Fibroblast of pulmonary artery (primary cell): ENCODE measurements around the gene NOXA1.
A peak's percentile ranks its signal among the peaks of the same experiment; 100 is the strongest.

Experiments
- DNase-seq: peaks from one replicate; pipeline ENCODE4 v3.0.0-alpha.2; 2010; ENCODE audit warnings: low read depth
- H3K4me3 ChIP-seq: replicated peaks from 2 replicates; pipeline ENCODE4 v1.5.1; 2011; ENCODE audit warnings: low read depth, mild to moderate bottlenecking, control low read depth, low read length, moderate library complexity
- TF ChIP-seq, protein P1 (sequence below): IDR thresholded peaks from 2 replicates; pipeline ENCODE4 v1.5.1; 2011; ENCODE audit warnings: mild to moderate bottlenecking, control low read depth, low read length, inconsistent platforms; ENCODE audit errors: missing control alignments

The NOXA1 gene

GRCh38 chr9:137435381-137435891, 12.2 kb downstream of the NOXA1 start:
- DNase-seq: no peak
- no peak overlapping the region for H3K4me3 ChIP-seq
- TF ChIP-seq, protein P1, sequence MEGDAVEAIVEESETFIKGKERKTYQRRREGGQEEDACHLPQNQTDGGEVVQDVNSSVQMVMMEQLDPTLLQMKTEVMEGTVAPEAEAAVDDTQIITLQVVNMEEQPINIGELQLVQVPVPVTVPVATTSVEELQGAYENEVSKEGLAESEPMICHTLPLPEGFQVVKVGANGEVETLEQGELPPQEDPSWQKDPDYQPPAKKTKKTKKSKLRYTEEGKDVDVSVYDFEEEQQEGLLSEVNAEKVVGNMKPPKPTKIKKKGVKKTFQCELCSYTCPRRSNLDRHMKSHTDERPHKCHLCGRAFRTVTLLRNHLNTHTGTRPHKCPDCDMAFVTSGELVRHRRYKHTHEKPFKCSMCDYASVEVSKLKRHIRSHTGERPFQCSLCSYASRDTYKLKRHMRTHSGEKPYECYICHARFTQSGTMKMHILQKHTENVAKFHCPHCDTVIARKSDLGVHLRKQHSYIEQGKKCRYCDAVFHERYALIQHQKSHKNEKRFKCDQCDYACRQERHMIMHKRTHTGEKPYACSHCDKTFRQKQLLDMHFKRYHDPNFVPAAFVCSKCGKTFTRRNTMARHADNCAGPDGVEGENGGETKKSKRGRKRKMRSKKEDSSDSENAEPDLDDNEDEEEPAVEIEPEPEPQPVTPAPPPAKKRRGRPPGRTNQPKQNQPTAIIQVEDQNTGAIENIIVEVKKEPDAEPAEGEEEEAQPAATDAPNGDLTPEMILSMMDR: no peak

DNA sequence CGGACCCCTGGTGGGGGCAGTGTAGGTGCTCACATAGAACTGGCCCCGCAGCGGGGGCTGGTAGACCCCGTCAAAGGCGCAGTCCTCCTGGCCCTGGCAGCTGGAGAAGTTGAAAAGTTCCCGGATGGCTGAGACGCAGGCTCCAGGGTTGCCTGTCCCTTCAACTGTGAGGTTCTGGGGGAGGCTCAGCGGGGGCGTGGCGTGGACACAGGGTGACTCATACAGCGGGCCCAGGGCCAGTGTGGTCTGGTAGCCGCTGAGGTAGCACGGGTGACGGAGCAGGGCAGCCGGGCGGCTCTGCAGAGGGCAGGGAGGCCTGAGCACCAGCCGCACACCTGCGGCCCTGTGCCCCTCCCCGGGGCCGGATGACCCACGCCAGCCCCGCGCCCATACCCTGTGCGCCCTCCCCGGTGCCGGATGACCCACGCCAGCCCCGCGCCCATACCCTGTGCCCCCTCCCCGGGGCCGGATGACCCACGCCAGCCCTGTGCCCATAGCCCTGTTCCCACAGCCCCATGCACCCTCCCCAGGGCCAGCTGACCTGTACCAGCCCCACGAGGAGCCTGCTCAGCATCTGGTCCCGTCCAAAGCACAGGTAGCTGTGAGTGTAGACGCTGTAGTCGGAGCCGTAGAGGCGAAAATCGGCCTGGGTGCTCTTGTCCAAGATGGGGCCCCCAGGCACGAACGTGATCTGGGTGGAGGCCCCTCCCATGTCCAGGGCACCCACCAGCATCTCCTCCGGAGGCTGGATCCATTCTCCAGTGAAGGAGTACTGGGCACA, 13.0 kb downstream of the NOXA1 start:
- no peak overlapping the region for H3K4me3 ChIP-seq
- TF ChIP-seq, protein P1: no peak
- peak; percentile 87 for DNase-seq

- no peak overlapping the region for H3K4me3 ChIP-seq
- TF ChIP-seq, protein P1: no peak
- no peak for DNase-seq
Measured at GRCh38 chr9:137436761-137437600, 13.8 kb downstream of the NOXA1 start.

- H3K4me3 ChIP-seq: no peak overlapping the region
- DNase-seq: no peak
- TF ChIP-seq, protein P1: no peak
Measured at GRCh38 chr9:137437691-137438590, 14.7 kb downstream of the NOXA1 start.

DNA sequence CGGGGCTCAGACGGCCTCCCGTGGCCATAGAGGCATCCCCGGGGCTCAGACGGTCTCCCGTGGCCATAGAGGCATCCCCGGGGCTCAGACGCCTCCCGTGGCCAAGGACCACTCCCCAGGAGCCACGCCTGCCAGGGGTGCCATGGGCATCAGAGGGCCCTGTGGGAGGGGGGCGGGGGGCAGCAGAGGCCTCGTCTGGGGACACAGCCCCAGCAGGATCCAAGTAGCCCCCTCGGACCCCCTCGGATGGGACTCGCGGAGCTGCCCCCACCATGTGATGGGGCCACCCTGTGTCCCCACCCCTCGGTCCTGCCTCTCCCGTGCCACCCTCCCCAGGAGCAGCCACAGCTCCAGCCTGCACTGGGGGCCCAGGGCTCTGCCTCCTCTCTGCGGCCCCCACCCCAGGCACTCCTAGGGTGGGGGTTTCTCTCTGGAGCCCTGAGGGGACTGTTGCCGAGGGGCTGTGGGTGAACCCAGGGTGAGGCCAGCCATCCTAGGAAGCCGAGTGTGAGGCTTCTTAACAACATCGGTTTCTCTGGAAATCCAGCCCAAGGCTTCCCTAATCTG, 15.5 kb downstream of the NOXA1 start:
- no peak for DNase-seq
- TF ChIP-seq, protein P1: no peak
- no peak overlapping the region for H3K4me3 ChIP-seq

DNA sequence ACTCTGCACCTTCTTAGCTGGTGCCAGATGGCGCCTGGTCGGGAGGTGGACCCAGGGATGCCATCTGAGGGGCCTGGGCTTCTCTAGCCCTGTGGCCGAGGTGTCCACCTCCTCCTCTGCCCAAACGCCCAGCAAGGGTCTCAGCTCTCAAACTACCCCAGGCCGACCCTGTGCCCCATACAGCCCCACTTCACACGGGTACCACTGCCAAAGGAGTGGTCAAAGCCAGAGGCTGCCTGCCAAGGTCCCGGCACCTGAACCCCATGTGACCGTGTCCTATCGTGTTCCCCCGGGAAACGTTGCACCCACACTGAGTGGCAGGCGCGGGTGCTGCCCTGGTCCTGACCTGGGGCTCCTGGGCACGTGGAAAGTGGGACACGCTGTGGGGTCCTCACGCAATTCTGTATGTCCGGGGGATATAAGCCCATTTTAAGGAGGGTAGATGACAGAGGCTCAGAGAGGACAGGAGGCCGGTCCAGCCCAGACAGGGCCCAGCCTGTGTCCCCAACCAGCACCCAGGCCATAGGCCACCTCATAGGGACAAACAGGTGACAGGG, 16.0 kb downstream of the NOXA1 start:
- TF ChIP-seq, protein P1: no peak
- no peak overlapping the region for H3K4me3 ChIP-seq
- DNase-seq: no peak
